Measurements from ENCODE around the gene MIEF2. TPM values are rescaled to one million over a fixed set of nuclear protein-coding genes. Genes with fewer than 3 reads are reported as not detected.
A peak's percentile ranks its signal among the peaks of the same experiment; 100 is the strongest.

Gene MIEF2
- polyA plus RNA-seq, 1 of the 3 experiments (the other 2 are of a cell fraction), result 12.7 TPM

DNA sequence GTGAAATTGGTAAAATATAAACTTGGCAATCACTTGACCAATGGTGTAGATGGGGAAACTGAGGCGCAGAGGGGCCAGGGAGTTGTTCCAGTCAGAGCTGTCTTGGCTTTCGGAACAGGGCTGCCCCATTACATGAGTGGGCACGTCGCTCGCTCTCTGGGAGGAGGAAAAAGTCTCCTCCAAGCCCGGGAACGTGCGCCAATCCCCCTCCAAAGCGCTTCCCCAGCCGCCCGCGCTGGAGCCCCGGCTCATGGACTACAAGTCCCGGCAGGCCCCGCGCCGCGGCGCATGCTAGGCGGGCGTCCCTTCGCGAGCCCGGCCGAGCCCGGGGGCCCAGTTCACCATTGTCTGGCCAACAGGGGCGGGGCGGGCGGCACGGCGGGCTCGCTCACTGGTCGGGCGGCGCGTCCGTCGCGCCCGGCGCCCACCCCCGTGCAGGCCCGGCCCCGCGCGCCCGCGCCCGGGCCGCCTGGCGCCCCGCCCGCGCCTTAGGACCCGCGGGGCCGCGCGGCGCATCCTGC, 35.3 kb upstream of the MIEF2 start, which contains the start of gene LLGL1:
Gene LLGL1, plus strand, starts transcription at position 515 of the 521 bp plus-strand sequence. CDS start 48 bp downstream, outside the sequence.
- Histone ChIP-seq H3K9me2 (no peaks in the 10 kb centered on the region), H3K4me3 (ENCODE audit: low read depth in 2 of 2, low read length in 1 of 2) (peak within 1 kb of the TSS; percentile 90 to 98), H4K20me1 (ENCODE audit: insufficient read depth) (0 out of 2 replicates have a peak, but pooled peaks cover 17% of the 10 kb centered on the region), H3K4me2 (peak within 1 kb of the TSS; percentile 99), H3K4me1 (ENCODE audit: control insufficient read depth in 1 of 2, insufficient read depth in 2 of 2, low read depth in 1 of 2, low read length in 1 of 2) (peaks cover 9 to 23% of the 10 kb centered on the region in 2 experiments; a peak in 2 of 4 replicates), H3K27ac (ENCODE audit: low read depth in 2 of 2, low read length in 1 of 2) (peak within 1 kb of the TSS in 1 of 2 experiments; percentile 47; a peak in 1 of 4 replicates), H3K27me3 (ENCODE audit: insufficient read depth) (no peaks in the 10 kb centered on the region), H3K79me2 (ENCODE audit: insufficient read depth) (peaks cover 40% of the 10 kb centered on the region), H3K9ac (peak within 1 kb of the TSS; percentile 82), H2AFZ (ENCODE audit: low read depth) (peak within 1 kb of the TSS; percentile 90), H3F3A (replicated peaks; ENCODE audit: insufficient read depth) (no peaks in the 10 kb centered on the region), H3K36me3 (replicated peaks in 1 of 2; ENCODE audit: control insufficient read depth in 1 of 2, insufficient read depth in 2 of 2, low read length in 1 of 2) (no peaks in the 10 kb centered on the region), H3K9me3 (no peaks in the 10 kb centered on the region)
- ChIA-PET CTCF (interaction anchor here (0.7 to 3.3 kb wide), 3 partner anchors 8 to 83 kb away, joined by 3 to 13 read pairs (median 6); no protein-coding TSS in a partner anchor), POLR2A (no interaction called here)
- WGBS (ENCODE audit: low lambda C conversion rate), result 4% methylated on average over 4 of the region's 60 CpGs
- peak; percentile 100 for DNase-seq
- TF ChIP-seq RAD21 (IDR thresholded peaks at IDR 0.05; ENCODE audit: low read length) (no peak), SIN3A (IDR thresholded peaks at IDR 0.05; ENCODE audit: borderline replicate concordance, low read depth, low read length) (no peak), GABPA (IDR thresholded peaks at IDR 0.05; ENCODE audit: low read depth) (no peak), GATA2 (CRISPR knock-in tag; IDR thresholded peaks at IDR 0.05) (no peak), TEAD4 (IDR thresholded peaks at IDR 0.05; ENCODE audit: borderline replicate concordance, insufficient read depth) (no peak), TAF1 (IDR thresholded peaks at IDR 0.05; ENCODE audit: borderline replicate concordance, low read depth, low read length) (no peak), POLR2AphosphoS5 (IDR thresholded peaks at IDR 0.05; ENCODE audit: low read depth, low read length) (no peak), NRF1 (IDR thresholded peaks at IDR 0.05; ENCODE audit: low read depth, low read length) (peak; percentile 66), FOSL2 (IDR thresholded peaks at IDR 0.05; ENCODE audit: borderline replicate concordance, low read depth) (no peak), CHD2 (IDR thresholded peaks at IDR 0.05; ENCODE audit: low read length, partially characterized antibody) (peak; percentile 20), JUND (IDR thresholded peaks at IDR 0.05) (no peak), EZH2phosphoT487 (IDR thresholded peaks at IDR 0.05; ENCODE audit: borderline replicate concordance, low read depth) (no peak), RFX5 (IDR thresholded peaks at IDR 0.05; ENCODE audit: low read length) (no peak), FOXJ3 (CRISPR knock-in tag; IDR thresholded peaks at IDR 0.05) (no peak), SMC3 (IDR thresholded peaks at IDR 0.05; ENCODE audit: low read depth, low read length) (no peak)
- TF ChIP-seq, protein P1, sequence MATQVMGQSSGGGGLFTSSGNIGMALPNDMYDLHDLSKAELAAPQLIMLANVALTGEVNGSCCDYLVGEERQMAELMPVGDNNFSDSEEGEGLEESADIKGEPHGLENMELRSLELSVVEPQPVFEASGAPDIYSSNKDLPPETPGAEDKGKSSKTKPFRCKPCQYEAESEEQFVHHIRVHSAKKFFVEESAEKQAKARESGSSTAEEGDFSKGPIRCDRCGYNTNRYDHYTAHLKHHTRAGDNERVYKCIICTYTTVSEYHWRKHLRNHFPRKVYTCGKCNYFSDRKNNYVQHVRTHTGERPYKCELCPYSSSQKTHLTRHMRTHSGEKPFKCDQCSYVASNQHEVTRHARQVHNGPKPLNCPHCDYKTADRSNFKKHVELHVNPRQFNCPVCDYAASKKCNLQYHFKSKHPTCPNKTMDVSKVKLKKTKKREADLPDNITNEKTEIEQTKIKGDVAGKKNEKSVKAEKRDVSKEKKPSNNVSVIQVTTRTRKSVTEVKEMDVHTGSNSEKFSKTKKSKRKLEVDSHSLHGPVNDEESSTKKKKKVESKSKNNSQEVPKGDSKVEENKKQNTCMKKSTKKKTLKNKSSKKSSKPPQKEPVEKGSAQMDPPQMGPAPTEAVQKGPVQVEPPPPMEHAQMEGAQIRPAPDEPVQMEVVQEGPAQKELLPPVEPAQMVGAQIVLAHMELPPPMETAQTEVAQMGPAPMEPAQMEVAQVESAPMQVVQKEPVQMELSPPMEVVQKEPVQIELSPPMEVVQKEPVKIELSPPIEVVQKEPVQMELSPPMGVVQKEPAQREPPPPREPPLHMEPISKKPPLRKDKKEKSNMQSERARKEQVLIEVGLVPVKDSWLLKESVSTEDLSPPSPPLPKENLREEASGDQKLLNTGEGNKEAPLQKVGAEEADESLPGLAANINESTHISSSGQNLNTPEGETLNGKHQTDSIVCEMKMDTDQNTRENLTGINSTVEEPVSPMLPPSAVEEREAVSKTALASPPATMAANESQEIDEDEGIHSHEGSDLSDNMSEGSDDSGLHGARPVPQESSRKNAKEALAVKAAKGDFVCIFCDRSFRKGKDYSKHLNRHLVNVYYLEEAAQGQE (IDR thresholded peaks at IDR 0.05; ENCODE audit: low read depth, low read length), result no peak
- TF ChIP-seq, protein P2, sequence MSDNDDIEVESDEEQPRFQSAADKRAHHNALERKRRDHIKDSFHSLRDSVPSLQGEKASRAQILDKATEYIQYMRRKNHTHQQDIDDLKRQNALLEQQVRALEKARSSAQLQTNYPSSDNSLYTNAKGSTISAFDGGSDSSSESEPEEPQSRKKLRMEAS (IDR thresholded peaks at IDR 0.05; ENCODE audit: low read depth), result peak; percentile 41; the same call in 1 of the 2 replicates
- TF ChIP-seq, protein P3, sequence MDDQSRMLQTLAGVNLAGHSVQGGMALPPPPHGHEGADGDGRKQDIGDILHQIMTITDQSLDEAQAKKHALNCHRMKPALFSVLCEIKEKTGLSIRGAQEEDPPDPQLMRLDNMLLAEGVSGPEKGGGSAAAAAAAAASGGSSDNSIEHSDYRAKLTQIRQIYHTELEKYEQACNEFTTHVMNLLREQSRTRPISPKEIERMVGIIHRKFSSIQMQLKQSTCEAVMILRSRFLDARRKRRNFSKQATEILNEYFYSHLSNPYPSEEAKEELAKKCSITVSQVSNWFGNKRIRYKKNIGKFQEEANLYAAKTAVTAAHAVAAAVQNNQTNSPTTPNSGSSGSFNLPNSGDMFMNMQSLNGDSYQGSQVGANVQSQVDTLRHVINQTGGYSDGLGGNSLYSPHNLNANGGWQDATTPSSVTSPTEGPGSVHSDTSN (IDR thresholded peaks at IDR 0.05), result peak; percentile 92
- TF ChIP-seq, protein P4, sequence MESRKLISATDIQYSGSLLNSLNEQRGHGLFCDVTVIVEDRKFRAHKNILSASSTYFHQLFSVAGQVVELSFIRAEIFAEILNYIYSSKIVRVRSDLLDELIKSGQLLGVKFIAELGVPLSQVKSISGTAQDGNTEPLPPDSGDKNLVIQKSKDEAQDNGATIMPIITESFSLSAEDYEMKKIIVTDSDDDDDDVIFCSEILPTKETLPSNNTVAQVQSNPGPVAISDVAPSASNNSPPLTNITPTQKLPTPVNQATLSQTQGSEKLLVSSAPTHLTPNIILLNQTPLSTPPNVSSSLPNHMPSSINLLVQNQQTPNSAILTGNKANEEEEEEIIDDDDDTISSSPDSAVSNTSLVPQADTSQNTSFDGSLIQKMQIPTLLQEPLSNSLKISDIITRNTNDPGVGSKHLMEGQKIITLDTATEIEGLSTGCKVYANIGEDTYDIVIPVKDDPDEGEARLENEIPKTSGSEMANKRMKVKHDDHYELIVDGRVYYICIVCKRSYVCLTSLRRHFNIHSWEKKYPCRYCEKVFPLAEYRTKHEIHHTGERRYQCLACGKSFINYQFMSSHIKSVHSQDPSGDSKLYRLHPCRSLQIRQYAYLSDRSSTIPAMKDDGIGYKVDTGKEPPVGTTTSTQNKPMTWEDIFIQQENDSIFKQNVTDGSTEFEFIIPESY (IDR thresholded peaks at IDR 0.05; ENCODE audit: borderline replicate concordance, low read depth), result no peak
- TF ChIP-seq, protein P5, sequence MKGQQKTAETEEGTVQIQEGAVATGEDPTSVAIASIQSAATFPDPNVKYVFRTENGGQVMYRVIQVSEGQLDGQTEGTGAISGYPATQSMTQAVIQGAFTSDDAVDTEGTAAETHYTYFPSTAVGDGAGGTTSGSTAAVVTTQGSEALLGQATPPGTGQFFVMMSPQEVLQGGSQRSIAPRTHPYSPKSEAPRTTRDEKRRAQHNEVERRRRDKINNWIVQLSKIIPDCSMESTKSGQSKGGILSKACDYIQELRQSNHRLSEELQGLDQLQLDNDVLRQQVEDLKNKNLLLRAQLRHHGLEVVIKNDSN (IDR thresholded peaks at IDR 0.05; ENCODE audit: borderline replicate concordance, low read depth), result no peak
- TF ChIP-seq, protein P6, sequence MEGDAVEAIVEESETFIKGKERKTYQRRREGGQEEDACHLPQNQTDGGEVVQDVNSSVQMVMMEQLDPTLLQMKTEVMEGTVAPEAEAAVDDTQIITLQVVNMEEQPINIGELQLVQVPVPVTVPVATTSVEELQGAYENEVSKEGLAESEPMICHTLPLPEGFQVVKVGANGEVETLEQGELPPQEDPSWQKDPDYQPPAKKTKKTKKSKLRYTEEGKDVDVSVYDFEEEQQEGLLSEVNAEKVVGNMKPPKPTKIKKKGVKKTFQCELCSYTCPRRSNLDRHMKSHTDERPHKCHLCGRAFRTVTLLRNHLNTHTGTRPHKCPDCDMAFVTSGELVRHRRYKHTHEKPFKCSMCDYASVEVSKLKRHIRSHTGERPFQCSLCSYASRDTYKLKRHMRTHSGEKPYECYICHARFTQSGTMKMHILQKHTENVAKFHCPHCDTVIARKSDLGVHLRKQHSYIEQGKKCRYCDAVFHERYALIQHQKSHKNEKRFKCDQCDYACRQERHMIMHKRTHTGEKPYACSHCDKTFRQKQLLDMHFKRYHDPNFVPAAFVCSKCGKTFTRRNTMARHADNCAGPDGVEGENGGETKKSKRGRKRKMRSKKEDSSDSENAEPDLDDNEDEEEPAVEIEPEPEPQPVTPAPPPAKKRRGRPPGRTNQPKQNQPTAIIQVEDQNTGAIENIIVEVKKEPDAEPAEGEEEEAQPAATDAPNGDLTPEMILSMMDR (IDR thresholded peaks at IDR 0.05), result no peak
- TF ChIP-seq, protein P7, sequence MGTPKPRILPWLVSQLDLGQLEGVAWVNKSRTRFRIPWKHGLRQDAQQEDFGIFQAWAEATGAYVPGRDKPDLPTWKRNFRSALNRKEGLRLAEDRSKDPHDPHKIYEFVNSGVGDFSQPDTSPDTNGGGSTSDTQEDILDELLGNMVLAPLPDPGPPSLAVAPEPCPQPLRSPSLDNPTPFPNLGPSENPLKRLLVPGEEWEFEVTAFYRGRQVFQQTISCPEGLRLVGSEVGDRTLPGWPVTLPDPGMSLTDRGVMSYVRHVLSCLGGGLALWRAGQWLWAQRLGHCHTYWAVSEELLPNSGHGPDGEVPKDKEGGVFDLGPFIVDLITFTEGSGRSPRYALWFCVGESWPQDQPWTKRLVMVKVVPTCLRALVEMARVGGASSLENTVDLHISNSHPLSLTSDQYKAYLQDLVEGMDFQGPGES (IDR thresholded peaks at IDR 0.05; ENCODE audit: low read depth, low read length), result no peak

Measured in SK-N-SH (cell line).